ENCODE measurements around the gene MAP4.
"Not testable (repeated sequence)": the region's sequence is repeated elsewhere in the genome, so short reads cannot be mapped to it uniquely, and the experiment has no call there.

Gene MAP4

GRCh38 chr3:48013288-48013980, 2.8 kb downstream of the MAP4 start:
- DNase-seq (ENCODE audit: low read depth) = no peak

GRCh38 chr3:48012659-48013058, 3.6 kb downstream of the MAP4 start:
- no peak for DNase-seq (ENCODE audit: low read depth)

- DNase-seq (ENCODE audit: low read depth) = not testable (repeated sequence)
Observed at GRCh38 chr3:48008066-48008465, 8.2 kb downstream of the MAP4 start.

- DNase-seq (ENCODE audit: low read depth) = not testable (repeated sequence)
Observed at GRCh38 chr3:48007361-48007760, 8.9 kb downstream of the MAP4 start.

GRCh38 chr3:48006794-48007193, 9.4 kb downstream of the MAP4 start:
- DNase-seq (ENCODE audit: low read depth) = not testable (repeated sequence)

- no peak for DNase-seq (ENCODE audit: low read depth)
Observed at GRCh38 chr3:48004694-48005093, 11.5 kb downstream of the MAP4 start.

- no peak for DNase-seq (ENCODE audit: low read depth)
Observed at GRCh38 chr3:48002787-48003186, 13.4 kb downstream of the MAP4 start.

- DNase-seq (ENCODE audit: low read depth) = no peak
Observed at GRCh38 chr3:48001991-48002390, 14.2 kb downstream of the MAP4 start.

- DNase-seq (ENCODE audit: low read depth) = no peak
Observed at GRCh38 chr3:48000212-48000611, 16.0 kb downstream of the MAP4 start.

GRCh38 chr3:47996440-47996839, 19.8 kb downstream of the MAP4 start:
- no peak for DNase-seq (ENCODE audit: low read depth)

- DNase-seq (ENCODE audit: low read depth) = no peak
Observed at GRCh38 chr3:47994180-47994579, 22.0 kb downstream of the MAP4 start.

GRCh38 chr3:47991341-47991740, 24.9 kb downstream of the MAP4 start:
- DNase-seq (ENCODE audit: low read depth) = no peak

GRCh38 chr3:47989981-47990440, 26.2 kb downstream of the MAP4 start:
- peak; percentile 27 for DNase-seq (ENCODE audit: low read depth)

- DNase-seq (ENCODE audit: low read depth) = no peak
Observed at GRCh38 chr3:47985381-47985780, 30.8 kb downstream of the MAP4 start.

- no peak for DNase-seq (ENCODE audit: low read depth)
Observed at GRCh38 chr3:47984075-47984728, 32.0 kb downstream of the MAP4 start.

- no peak for DNase-seq (ENCODE audit: low read depth)
Observed at GRCh38 chr3:47980795-47981194, 35.4 kb downstream of the MAP4 start.

GRCh38 chr3:47979070-47979469, 37.1 kb downstream of the MAP4 start:
- DNase-seq (ENCODE audit: low read depth) = no peak

GRCh38 chr3:47978386-47978785, 37.8 kb downstream of the MAP4 start:
- DNase-seq (ENCODE audit: low read depth) = no peak

GRCh38 chr3:47976135-47976732, 40.0 kb downstream of the MAP4 start:
- DNase-seq (ENCODE audit: low read depth) = no peak

GRCh38 chr3:47974974-47975470, 41.2 kb downstream of the MAP4 start:
- DNase-seq (ENCODE audit: low read depth) = no peak

GRCh38 chr3:47971081-47971480, 45.1 kb downstream of the MAP4 start:
- no peak for DNase-seq (ENCODE audit: low read depth)

GRCh38 chr3:47964740-47965139, 51.5 kb downstream of the MAP4 start:
- no peak for DNase-seq (ENCODE audit: low read depth)
